ELR (cell line): ENCODE measurements around the gene PYDC2.
"Not testable (repeated sequence)": the region's sequence is repeated elsewhere in the genome, so short reads cannot be mapped to it uniquely, and the experiment has no call there.

Experiments
- DNase-seq: peaks from one replicate; pipeline ENCODE4 v3.0.0-alpha.2; 2015; ENCODE audit warnings: low read depth

Gene PYDC2

DNA sequence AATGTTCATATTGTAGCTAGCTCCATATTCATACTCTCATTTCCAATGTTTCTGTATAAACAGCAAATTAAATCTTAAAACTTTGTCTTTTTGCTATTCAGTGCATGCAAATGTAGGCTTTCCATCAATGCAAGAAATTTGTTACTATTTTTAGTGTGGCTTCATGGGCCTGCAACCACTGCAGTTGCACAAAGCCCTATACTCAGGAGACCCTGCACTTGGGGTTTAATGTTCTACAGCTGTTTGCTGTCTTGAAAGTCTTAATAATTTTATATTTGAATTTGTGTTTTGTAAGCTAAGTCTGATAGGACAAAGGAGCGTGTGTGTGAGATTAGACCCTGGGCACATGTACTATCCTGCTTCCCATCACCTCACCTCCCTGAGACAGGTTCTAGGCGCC lies 9.6 kb downstream of the PYDC2 start:
- no peak for DNase-seq

DNA sequence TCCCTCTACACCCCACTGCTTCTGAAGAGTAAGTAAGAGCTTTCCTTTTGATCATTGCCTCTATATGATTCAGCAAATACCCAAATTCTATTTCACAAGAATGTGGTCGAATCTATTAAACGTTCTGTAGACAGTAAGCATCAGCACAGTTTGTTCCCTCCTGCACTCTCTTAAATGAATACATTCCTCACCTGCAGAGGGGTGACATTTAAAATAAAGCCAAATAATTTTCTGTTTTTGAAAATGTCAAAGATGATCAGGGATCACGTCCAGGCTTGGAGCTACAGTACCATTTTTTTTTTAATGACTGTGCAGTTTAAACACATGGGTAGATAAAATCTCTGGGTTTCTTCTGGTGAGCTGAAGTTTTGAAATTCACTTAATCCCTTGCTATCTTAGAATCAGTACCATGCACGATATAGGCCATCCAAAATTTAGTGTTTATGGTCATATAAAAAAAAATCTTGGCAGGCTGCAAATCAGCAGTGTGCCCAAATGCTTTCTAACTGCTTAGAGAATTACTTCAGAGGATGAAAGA lies 12.8 kb downstream of the PYDC2 start:
- DNase-seq, result no peak

GRCh38 chr3:191476066-191476772 lies 15.3 kb downstream of the PYDC2 start:
- DNase-seq, result peak; percentile 3

DNA sequence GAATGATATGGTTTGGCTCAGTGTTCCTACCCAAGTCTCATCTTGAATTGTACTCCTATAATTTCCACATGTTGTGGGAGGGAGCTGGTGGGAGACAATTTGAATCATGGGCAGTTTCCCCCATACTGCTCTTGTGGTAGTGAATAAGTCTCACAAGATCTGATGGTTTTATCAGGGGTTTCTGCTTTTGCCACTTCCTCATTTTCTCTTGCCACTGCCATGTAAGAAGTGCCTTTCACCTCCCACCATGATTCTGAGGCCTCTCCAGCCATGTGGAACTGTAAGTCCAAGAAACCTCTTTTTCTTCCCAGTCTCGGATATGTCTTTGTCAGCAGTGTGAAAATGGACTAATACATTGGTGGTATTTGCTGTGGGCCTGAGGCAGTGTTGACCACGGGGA lies 23.0 kb downstream of the PYDC2 start:
- DNase-seq, result not testable (repeated sequence)

- DNase-seq, result peak; percentile 35
These were observed 23.5 kb downstream of the PYDC2 start for GRCh38 chr3:191484461-191484860.

GRCh38 chr3:191492601-191493000 lies 31.6 kb downstream of the PYDC2 start:
- DNase-seq, result peak; percentile 67

GRCh38 chr3:191493336-191493735 lies 32.4 kb downstream of the PYDC2 start:
- no peak for DNase-seq

DNA sequence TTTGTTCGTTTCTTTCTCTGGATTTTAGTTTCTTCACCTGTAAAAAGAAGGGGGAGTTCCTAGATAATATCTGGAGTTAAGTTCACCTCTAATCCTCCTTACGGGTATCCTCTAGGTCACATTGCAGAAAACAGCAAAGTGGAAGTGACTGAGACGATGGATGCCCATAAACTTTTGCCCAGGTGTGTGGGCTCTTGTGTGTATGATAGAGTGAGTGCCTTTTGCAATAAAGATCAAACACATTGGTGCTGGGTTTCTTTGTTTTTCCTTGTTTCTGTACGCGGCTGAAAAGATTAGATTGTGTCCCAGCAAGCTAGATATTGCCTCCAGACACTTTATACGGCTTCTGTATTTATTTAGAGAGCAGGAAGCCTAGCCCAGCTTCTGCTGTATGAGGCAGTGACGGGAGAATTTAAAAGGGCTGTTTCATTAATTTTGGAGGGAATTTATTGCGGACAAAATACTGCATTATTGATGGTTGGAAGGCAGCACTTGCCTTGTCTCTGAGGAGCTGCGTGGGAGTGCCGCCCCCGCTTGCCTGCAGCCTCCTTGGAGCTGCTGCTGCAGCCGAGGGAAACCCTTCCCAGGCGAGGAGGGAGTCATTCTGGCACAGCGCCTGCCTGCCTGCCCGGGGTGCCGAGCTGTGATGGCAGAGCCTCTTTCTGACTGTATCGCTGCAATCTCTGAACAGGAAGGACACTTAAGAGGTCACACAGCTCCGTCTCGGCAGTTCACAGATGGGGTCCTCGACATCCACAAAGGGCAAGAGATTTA lies 38.5 kb downstream of the PYDC2 start:
- DNase-seq, result peak; percentile 80

GRCh38 chr3:191500892-191501291 lies 39.9 kb downstream of the PYDC2 start:
- no peak for DNase-seq

DNA sequence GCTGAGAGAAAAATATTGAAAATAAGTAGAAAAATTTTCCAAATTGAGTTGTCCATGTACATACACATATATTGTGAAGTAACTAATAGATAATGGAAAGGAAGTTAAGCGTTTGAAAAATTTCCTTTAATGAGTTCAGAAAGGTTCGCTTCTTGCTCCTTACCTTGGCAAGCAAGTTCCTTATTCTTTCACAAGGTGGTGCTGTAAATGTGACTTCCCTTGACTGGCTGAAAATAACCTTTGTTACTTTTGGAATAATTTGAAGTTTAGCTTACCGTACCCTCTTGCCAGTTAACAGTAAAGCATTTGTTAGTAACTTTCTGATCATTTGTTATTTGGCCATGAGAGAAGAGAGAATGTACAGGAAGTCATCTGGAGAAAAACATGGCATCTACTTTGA lies 41.6 kb downstream of the PYDC2 start:
- DNase-seq, result peak; percentile 39

DNA sequence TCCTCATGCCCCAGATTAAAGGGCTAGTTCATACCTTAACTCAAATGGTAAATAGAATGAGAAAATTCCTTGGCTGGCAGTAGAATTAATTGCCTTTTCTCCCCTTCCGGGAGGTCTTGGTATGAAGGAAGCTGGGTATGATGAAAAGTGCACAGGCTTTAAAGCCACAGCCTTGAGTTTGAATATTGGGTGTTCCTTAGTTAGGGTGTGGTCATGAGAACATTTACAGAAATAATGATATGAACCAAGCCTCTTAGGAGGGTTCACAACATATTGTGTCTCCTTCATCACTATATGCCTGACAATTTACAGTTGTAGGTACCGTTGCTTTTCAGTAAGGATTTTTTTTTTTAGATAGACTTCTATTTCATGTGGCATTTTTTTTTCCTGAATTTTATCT lies 48.1 kb downstream of the PYDC2 start:
- no peak for DNase-seq
